Measurements from ENCODE around the gene TUT7.
A peak's percentile ranks its signal among the peaks of the same experiment; 100 is the strongest.

DNA sequence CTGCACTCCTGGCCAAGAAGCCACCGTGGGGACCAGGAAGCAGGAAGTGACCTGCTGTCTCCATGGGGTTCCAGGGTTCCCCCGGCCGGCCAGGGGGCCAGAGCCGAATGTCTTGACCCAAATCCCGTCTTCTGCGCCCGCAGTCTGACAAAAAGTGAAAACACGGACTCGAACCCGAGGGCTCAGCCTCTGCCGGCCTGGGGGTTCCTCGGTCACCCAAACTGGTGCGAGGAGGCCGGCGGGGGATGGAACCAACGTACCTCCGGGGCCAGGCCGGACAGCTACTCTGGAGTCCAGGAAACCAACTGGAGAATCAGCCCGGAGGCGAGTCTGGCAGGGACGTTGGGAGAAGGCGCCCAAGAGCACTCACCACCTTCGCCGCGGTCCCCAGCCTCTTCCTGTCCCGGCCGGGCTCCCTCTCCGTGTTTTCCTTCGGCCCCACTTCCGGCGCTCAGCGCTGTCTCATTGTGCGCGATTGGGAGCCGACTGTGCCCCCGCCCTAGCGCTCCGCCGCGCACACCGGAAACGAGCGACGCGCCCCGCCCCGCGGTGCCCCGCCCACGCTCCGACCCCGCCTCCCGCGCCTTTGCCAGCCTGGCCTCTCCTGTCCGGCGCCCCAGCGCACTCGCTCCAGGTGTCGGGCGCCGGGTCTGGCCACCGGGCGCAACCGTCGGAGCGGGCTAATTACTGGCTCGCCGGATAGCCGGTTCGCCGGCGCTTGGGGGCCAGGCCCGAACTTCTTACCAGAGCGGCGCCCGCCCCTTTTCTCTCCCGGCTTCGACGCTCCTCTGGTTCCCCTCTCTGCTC is at the start of gene TUT7:
- TF ChIP-seq POLR2AphosphoS5 (IDR thresholded peaks at IDR 0.05; ENCODE audit: low read depth, low read length) (peak; percentile 61; the same call in 1 of the 2 replicates), FOXP2 (optimal IDR thresholded peaks at IDR 0.05; ENCODE audit: borderline replicate concordance, extremely low read depth, extremely low read length, insufficient read depth) (peak; percentile 98), TAF1 (IDR thresholded peaks at IDR 0.05; ENCODE audit: borderline replicate concordance, insufficient read depth, low read length) (peak; percentile 75; the same call in 1 of the 2 replicates)

Measured in PFSK-1 (cell line).